Renal cortical epithelial cell (primary cell): ENCODE results near the gene NDUFAF3. TPM values are rescaled to one million over a fixed set of nuclear protein-coding genes. Genes with fewer than 3 reads are reported as not detected.

Source experiments
- DNase-seq: peaks from one replicate; pipeline ENCODE4 v3.0.0-alpha.2; 2011; ENCODE audit warnings: low read depth
- total RNA-seq: library from RNA; depleted of rRNA; stranded (reverse); fragments of >200 nt; gene quantifications from 2 replicates; pipeline ENCODE4 v1.2.3, GENCODE V29; 2014

The NDUFAF3 gene
- total RNA-seq, result 50.5 and 66.9 TPM in 2 replicates

- peak; percentile 77 for DNase-seq
Observed at GRCh38 chr3:49021813-49022687, at the start of gene NDUFAF3. NDUFAF3 (plus strand) TSS chr3:49022121; CDS start chr3:49022145, 24 bp downstream.

- no peak for DNase-seq
Observed at GRCh38 chr3:48974076-48974864, 47.7 kb upstream of the NDUFAF3 start.

DNA sequence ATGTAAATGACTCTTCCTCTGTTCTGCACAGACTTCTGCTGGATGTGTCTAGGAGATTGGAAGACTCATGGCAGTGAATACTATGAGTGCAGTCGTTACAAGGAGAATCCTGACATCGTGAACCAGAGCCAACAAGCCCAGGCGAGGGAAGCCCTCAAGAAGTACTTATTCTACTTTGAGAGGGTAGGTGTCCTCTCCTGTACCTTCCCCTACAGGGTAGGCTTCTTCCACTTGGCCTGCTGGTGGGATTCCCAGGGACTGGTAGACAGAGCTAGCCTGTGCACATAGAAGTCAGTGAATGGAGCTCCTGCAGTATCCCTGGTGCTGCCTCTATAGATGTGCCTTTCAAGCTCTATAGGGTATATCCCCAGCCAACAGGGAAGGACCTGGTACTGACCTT, 42.5 kb upstream of the NDUFAF3 start:
- DNase-seq, result no peak

- DNase-seq, result no peak
Observed at GRCh38 chr3:48980295-48980694, 41.6 kb upstream of the NDUFAF3 start.

DNA sequence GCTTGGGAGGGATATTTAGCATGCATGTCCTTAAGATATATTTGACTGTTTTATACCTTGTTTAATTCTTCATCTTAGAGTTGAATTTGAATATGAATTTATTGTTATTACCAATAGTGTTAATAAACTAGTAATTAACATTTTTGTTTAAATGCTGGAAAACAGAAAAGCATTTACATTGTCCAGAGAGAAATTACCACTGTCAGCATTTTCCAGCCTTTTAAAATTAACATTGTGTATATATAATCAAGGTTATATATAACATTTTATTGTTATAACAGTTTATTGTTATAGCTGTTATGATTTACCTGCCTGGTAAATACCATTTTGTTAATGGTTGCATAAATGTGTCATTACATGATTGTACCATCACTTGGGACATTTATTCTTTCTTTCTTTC, 39.9 kb upstream of the NDUFAF3 start:
- DNase-seq, result no peak

GRCh38 chr3:48982686-48983085, 39.2 kb upstream of the NDUFAF3 start:
- DNase-seq, result no peak

DNA sequence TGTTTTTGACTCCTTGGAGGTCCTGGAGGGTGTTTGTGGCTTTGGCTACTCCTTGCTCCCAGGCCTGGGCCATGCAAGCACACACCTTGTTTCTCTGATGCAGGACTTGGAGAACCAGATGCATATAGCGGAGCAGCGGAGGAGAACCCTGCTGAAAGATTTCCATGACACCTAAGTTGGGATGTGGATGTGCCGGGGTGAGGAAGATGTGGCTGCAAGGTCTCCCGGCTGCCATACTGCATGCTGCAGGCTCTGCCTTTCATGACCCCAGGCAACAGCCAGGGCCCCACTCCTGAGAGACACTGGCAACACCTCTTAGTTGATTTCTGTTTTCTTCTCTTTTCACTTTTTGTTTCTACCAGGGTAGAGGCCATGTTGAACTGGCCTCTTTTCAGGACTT, 38.8 kb upstream of the NDUFAF3 start:
- DNase-seq, result no peak

DNA sequence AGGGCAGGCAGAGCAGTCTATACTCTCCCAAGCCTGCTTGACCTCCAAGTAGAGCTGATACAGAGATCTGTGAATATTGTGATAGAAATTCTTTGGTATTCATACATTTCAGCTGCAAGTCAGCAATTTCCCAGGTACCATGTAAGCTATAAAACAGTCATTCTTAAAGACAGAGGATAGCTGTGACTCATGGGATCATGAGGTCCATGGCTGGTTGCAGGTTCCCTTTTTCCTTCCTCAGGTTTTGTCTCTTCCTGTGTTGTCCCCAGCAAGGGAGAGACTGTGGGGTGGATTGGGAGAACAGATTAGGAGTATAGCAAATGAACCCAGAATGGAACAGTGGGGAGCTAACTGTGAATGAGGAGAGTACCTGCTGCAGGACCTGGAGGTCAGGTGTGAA, 37.3 kb upstream of the NDUFAF3 start:
- DNase-seq, result peak; percentile 38

GRCh38 chr3:48985831-48986376, 36.0 kb upstream of the NDUFAF3 start:
- DNase-seq, result no peak

DNA sequence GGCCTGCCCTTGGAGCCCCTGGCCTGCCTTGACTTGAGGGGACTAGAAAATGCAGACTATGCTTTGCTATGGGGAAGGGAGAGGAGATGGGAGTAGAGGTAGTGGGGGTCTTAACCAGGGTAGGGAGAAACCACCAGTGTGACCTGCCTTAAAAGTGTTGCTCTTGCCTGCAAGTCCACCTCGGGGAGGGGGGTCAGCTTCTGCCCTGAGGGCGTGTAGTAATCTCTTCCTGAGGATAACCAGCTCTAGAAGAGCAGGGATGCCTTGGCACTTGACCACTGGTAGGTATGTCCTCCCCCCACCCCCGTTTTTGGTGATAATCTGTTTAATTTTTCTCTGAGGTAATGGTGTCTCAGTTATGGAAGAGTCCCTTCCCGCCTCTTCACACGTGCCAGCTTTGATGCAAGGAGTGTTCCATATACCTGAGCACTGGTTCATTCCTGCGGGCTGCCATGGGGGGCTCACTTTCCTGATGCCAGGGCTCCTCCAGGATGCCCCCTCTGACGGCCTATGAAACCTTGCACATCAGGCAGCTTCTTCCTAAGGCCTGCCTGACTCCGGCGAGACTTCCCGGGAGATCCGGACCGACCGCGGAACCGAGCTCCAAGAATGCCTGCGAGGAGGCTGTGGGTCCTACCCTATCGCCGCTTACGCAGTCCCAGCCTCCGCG, 32.7 kb upstream of the NDUFAF3 start:
- no peak for DNase-seq

DNA sequence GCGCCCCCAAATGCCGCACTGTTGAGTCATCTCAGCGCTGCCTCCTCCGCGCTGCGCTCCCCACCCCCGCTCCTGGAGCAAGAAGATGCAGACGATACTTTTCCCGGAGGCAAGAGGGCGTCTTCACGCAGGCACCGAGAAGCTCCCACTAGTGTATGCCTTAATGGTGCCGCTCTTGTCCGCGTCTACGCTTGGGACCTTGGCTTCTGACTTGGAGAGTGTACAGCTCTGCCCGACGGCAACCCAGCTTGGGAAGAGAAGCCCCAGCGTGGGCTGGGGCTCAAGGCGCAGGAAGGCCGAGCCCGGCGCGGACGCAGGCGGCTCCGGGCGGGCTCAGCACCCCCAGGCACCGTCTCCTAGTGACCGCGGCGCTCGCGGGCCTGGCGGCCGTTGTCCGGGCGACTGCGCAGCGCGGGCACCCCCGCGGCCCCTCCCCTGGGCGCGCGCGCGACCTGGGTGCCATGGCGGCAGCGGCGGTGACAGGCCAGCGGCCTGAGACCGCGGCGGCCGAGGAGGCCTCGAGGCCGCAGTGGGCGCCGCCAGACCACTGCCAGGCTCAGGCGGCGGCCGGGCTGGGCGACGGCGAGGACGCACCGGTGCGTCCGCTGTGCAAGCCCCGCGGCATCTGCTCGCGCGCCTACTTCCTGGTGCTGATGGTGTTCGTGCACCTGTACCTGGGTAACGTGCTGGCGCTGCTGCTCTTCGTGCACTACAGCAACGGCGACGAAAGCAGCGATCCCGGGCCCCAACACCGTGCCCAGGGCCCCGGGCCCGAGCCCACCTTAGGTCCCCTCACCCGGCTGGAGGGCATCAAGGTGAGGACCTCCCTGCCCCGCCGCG, 31.9 kb upstream of the NDUFAF3 start, which contains the start of gene P4HTM:
P4HTM (plus strand) TSS at position 446 of the 840 bp plus-strand sequence; CDS start at position 462, 16 bp downstream.
- peak; percentile 76 for DNase-seq

DNA sequence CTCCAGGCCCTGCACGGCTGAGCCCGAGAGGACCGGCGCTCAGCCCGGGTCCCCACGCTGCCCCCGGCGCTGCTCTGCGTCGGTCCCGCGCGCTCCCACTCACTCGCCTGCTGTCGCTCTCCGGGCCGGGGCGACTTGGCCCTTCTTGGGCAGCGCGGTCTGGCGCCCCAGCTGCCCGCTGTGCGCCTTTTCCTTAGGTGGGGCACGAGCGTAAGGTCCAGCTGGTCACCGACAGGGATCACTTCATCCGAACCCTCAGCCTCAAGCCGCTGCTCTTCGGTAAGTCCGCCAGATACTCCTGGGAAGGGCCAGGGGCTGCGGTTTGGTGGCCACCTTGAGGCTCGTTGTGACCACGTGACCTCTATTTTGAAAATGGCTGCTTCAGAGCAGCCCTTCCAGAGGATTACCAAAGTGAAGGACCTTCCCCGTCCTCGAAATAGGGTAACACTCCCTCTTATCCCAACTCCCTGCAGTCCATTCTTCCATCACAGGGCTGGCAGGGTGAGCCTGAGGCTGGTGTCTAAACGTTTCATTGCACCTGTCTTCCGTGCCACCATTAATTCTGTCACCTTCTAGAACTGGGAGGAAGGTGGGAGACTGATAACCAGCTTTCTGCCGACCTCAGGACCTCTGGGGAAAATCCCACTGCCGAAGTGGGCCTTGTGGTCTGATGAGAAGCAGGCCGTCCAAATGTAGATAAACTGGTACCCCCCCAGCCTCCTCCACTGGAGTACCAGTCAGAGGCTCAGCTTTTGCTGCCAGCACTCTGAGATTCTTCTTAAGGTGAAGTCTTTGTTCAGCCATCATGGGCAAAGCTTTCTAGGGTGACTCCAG, 31.1 kb upstream of the NDUFAF3 start:
- DNase-seq, result no peak

DNA sequence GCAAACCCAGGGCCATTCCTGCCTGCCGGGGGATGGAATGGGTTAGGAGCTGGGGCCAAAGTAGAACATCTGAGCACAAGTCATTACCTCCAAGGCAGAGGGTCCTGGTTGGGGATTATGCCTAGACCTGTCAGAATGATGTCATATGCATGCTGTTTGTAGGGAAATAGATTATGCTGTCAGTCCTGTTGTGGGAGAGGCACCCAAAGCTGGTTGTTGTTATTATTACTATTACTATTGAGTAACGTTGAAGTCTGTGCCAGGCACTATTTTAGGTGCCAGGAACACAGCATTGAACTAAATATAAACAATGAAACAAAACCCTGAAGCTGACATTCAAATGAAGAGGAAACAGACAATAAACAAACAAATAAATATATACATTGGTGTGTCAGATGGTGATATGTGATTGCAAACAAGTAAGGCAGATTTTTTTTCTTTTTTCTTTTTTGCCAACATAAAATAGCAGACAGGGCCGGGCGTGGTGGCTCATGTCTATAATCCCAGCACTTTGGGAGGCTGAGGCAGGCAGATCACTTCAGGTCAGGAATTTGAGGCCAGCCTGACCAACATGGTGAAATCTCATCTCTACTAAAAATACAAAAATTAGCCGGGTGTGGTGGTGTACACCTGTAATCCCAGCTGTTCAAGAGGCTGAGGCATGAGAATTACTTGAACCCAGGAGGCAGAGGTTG, 29.9 kb upstream of the NDUFAF3 start:
- no peak for DNase-seq

- DNase-seq, result no peak
Observed at GRCh38 chr3:48993834-48994233, 28.1 kb upstream of the NDUFAF3 start.

GRCh38 chr3:48996640-48997039, 25.3 kb upstream of the NDUFAF3 start:
- no peak for DNase-seq

DNA sequence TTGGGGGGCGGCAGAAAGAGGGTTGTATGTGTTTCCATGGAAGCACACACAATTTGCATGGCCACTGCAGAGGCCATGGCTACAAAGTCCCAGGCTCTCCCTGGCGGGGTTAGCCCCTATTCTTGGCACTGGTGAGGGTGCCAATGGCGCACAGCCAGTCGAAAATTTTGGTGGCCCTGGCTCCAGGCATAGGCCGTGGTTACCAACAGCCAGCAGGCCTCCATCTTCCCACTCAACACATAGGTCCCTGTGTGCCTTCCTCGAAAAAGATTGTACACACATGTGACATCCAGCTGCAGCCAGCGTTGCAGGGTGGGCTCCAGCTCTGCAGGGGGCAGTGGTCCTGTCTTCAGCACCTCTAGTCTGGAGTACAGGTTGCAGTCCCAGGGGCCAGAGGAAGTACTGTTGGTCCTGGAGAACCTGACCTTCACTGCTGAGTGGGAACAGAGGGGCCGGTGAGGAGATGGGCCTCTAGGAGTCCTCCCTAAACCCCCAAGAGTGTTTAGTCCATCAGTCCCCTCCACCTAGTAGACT, 24.8 kb upstream of the NDUFAF3 start:
- no peak for DNase-seq

GRCh38 chr3:48997714-48998637, 23.9 kb upstream of the NDUFAF3 start:
- DNase-seq, result no peak
